Left ventricle myocardium superior (tissue), 1 donor: ENCODE data around the gene TFPI. TPM values are rescaled to one million over a fixed set of nuclear protein-coding genes. Genes with fewer than 3 reads are reported as not detected.

Source experiments
- ATAC-seq: fragments of 200-7000 bp; cut with Tn5 transposase; one replicate; pipeline ENCODE4 v1.9.1; 2020; ENCODE audit warnings: mild to moderate bottlenecking, moderate library complexity
- DNase-seq: peaks from one replicate; pipeline ENCODE4 v3.0.0-alpha.2; 2020
- intact Hi-C: fragments of 100-400 bp; cut with micrococcal nuclease; formaldehyde crosslinking; loops from one replicate; pipeline ENCODE4 v1.11.0; 2022
- total RNA-seq: library from RNA; stranded (reverse); fragmentation: NEBNext Ultra II Directional; extraction: Animal tissue kit (Norgen Biotek cat#: 25700); gene quantifications from one replicate; pipeline ENCODE4 v1.2.1, GENCODE V29; 2021
- donor health status: DM: no; HTN: yes; CAD: no; lungs with severe emphysema.

Gene TFPI
- total RNA-seq, 1 donor from 2014 or later: 24.2 TPM

DNA sequence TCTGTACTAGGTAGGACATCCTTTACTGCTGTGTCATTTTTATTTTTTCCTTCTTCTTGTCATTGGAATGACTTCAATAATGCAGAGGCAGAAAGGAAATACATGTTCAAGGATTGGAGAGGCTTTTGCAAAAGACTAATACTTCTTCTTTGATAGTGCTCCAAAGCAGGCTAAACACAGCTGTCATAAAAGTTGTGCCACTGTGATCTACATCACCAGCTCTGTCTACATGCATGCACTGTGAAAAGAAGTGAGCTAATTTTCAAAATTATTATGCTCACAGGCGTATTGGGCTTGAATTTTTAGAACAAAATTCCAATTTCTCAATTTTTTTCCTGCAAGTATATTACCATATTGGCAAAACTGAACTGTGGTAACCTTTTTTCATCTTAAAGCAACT, 68.7 kb downstream of the TFPI start:
- ATAC-seq: no peak
- intact Hi-C loops: no loop called here

DNA sequence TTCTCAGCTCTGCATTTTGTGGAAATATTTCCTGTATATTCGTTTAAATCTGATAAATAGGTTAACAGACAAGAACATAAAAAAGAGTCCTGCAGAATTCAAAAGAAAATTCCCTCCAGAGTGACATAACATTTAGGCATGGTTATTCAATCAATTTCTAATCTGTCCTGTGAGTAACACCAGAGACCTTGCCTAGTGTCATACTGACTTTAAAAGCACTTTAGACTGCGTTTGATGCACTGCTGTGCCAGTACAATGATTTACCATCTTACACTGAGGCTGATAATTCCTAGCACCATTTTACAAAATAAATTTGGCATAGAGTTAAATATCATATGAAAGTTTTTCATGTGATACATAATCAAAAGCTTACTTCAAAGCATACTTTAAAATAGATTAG, 70.7 kb downstream of the TFPI start:
- intact Hi-C loops: no loop called here
- ATAC-seq: no peak
- no peak for DNase-seq

More for the DNA sequence above, 68.7 kb downstream of the TFPI start:
- DNase-seq: no peak

DNA sequence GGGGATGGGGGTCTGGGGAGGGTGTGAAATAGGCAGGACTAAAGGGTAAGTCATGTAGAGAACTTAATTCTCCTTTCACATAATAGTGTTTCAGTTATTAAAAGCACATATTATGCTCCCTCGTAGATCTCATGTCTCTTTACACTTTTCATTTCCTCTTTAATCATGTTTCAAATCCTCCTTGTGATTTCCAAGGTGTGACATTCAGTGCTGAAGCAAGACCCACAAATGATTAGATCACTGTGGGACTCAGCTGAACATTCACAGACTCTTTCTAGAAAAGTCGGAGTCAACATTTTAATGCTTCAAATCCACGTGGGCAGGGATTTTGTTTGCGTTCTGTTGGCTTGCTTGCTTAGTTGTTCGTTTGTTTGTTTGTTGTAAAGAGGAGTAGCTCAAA, 71.4 kb downstream of the TFPI start:
- ATAC-seq (no peak), DNase-seq (no peak)
- intact Hi-C loops: no loop called here

DNA sequence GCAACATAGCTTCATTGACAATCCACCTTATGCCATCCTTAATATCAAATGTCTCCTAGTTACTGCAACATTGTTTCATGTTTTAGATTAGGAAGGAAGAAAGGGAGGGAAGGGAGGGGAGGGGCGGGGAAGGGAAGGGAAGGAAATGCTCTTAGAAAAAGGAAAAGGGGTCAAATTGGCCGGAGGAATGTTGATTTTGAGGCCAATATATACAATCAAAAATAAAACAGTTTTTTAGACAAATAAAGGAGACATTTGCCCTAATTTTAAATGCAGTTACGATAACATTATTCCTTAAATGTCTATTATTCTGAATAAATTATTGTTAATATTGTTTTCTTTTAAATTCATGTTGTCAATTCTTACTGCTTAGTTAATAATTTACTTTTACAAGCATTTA, 72.7 kb downstream of the TFPI start:
- DNase-seq: no peak
- intact Hi-C loops: no loop called here
- ATAC-seq: no peak

DNA sequence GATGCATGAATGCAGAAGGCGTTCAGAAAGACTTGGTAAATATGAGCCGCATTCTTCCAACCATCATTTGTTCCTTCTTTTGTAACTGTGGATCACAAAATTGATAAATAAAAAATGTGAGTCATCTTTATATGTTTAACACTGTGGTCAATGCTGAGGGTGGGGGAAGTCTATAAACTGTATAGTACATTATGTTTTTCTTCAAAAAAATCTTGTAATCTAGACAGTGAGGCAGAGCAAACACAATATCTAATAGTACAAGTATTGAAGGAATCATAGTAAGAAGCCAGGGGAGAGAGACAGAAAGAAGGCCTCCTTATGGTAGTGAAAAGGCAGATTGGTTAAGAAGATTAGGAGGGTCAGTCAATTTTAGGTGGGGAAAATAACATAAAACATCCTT, 75.5 kb downstream of the TFPI start:
- ATAC-seq (no peak), DNase-seq (no peak)
- intact Hi-C loops: no loop called here

DNA sequence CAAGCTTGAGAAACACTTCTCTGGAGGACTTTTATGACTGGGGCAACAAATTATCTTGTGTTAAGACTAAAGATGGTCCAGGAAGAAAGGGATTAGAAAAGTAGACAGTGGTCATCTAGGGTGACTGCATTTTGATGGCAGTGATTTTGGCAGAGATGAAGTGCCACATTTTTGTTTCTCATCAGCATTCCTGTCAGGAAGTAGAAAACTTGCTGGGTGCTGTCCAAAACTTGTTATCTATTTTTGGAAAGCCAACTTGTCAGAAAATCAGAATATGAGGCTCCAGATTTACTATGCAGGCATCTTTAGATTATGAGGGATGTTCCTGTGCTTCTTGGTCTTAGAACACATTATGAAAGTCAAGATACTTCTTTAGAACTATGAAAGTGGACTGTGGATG, 77.2 kb downstream of the TFPI start:
- intact Hi-C loops: no loop called here
- DNase-seq: no peak
- no peak for ATAC-seq

DNA sequence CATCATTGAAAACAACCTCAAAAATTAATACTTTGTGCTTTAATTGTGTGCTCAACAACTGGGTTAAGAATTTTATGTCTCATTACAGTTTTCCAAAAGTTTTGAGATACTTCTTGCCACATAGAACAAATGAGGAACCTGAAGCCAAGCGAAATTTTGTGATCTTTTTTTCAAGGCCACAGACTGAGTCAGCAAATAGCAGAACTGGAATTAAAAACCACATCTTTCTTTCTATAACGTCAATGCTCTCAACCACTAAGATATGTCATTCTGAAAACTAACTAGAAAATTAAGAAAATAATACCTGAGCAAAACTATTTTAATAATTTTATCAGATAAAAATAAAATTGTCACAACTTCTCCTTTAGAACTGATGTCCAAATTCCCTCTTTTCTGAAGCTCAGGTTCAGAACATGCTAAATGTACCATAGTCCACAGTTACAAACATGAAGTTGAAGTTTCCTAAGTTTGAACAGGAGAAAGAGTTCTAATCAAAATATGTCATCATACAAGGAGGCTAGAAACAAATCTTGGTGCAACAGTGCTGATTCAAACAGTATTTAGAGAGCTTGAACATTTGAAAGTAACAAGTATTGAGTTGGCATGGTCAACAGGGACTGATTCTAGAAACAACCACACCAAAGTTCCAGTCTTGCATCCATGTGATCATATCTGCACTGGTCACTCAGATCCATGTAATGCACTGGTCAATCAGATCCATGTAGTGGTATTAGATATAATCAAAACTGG, 78.6 kb downstream of the TFPI start:
- no peak for DNase-seq
- ATAC-seq: no peak
- intact Hi-C loops: no loop called here

DNA sequence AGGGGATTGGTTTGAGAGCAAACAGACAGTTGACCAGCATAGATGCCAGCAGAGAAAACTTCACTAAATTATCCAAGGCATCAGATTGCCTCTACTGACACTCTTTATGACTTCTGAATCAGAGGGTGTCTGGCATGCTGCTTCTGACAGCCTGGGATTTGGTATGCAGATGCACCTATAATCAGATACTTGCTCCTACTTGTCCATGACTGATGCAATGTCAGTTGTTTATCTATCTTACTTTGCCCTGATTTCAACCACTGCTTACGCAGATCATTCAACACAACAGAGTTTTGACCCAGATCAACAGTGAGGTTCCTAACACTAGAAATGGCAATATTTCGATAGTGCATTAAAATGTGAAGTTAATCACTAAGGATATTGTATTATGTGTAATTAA, 83.5 kb downstream of the TFPI start:
- DNase-seq: no peak
- intact Hi-C loops: no loop called here
- no peak for ATAC-seq

DNA sequence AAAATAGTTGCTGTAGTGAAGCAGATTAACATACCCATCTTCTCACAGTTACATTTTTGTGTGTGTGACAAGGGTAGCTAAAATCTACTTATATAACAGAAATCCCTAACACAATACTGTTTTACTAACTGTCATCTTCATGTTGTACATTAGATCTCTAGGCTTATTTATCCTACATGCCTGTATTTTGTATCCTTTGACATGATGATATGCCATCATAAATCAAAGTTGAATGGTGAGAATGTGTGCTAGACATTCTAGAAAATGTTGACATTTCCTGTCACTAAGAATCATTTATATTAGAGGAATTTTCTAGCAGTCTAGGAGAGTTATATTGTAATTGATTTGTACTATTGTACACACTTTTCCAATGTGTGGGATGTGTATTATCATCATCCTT, 84.7 kb downstream of the TFPI start:
- ATAC-seq (no peak), DNase-seq (no peak)
- intact Hi-C loops: no loop called here

DNA sequence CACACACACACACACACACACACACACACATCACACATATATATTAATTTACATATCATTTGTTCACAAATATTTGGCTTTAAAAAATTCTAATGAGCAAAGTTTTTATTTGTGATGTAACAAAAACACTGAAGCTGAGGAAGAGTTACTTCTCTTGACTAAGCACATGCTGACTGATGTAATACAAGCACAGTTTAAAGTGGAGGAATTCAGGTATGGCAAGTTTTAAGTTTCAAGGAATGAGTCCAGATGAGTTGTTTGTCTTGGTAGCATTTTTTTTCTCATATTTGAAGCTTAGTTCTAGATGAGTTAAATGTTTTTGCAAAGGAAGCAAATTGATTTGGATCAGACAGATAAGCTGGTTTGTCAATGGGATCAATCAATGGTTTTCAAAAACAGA, 86.0 kb downstream of the TFPI start:
- intact Hi-C loops: no loop called here
- DNase-seq (no peak), ATAC-seq (no peak)

DNA sequence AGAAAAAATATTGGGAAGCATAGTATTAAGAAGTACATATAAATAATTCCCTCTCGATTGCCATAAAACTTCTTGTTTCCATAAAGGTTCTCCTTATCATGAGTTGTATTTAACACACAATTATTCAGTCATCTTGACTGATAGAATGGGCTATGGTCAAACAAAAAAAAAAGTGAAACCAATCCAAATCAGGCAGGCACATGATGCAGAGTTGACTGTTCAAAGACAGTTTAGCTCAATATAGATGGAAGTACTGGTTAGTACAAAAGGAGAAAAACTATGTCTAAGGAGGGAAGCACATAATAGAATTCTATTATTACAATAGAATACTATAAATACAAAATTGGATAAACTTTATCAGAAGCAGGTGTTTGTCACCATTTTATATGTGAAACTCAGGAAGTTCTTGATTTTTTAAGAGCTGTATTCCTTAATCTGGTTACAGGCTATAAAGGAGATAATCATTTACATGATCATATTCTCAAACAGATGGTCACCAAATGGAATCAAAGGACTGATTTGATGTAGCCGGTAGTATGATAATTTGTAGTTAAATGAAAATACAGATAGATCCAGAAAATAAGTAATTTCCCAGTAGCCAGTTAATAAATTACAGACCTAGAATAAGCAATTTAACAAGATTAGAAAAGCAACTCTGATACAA, 88.0 kb downstream of the TFPI start:
- ATAC-seq: no peak
- intact Hi-C loops: no loop called here

DNA sequence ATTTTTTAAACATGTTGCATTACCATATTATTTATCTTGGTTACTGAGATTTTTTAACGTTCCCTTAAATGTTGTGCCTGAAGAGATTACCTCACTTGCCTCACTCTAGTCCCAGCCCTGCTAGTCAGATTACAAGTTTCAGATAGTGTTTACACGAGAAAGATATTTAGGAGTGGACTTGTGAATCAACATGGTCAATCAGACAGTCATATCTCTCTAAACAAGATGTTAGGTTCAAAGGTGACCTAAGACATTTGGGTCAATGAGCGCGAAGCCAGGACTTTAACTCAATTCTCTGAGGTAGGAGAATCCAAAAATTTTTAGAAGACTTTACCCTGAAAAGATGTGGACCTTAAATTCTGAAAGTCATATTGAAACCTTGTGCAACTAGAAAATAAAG, 91.4 kb downstream of the TFPI start:
- ATAC-seq: no peak
- no peak for DNase-seq
- intact Hi-C loops: no loop called here

More for the DNA sequence above, 88.0 kb downstream of the TFPI start:
- DNase-seq: no peak

DNA sequence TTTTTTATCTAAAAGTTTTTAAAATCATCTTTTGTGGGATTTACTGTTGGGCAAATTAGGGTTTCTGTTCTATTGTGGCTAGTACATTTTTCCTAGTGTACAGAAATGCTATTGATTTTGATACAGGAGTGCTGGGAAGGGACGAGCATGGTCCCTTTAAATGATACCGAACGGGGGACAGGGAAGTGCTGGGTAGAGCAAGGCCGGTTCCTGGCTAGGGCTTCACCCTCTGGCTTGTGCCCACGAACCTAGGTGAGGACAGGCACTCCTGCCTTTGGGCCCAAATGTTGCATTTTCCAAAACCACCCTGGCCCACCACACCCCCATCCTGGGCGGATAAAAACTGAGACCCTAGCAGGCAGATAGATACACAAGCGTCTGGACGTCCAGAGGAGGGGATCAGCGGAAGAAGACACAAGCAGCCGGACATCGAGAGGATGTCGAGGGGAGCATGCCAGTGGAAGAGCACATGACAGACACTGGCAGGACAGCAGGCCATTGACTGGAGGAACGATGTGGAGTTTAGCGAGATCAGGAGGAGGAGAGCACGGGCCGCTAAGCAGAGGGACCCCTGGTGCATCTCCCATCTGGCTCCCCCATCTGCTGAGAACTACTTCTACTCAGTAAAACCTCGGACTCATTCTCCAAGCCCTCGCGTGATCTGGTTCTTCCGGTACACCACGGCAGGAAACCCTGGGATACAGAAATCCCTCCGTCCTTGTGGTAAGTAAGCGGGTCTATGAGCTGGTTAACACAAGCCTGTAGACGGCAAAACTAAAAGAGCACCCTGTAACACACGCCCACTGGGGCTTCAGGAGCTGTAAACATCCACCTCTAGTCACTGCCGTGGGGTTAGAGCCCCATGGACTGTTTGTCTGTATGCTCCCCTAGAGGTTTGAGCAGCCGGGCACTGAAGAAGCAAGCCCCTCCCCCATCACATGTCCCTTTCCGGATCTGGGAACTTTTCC, 92.7 kb downstream of the TFPI start:
- DNase-seq (peak; percentile 26), ATAC-seq (peak; percentile 67)
- intact Hi-C loops: no loop called here

DNA sequence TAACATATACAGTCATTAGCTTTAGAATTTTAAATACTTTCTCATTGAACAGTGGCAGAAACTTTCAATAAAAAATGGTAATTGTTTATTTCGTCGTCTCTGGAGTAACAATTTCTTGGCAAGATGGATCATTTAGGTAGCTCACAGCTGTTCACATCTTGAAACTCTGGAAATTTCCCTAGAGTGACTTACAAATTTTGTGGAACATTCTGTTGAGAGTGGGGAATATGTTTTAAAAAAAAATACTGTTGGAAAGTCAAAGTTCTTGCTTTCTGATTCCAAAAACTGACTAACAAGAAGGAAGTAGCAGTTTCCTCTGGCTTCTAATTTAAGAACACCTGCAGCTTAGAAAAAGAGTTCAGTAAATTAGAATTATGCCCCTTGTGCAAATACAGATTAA, 95.0 kb downstream of the TFPI start:
- DNase-seq (no peak), ATAC-seq (peak; percentile 73)
- intact Hi-C loops: no loop called here

DNA sequence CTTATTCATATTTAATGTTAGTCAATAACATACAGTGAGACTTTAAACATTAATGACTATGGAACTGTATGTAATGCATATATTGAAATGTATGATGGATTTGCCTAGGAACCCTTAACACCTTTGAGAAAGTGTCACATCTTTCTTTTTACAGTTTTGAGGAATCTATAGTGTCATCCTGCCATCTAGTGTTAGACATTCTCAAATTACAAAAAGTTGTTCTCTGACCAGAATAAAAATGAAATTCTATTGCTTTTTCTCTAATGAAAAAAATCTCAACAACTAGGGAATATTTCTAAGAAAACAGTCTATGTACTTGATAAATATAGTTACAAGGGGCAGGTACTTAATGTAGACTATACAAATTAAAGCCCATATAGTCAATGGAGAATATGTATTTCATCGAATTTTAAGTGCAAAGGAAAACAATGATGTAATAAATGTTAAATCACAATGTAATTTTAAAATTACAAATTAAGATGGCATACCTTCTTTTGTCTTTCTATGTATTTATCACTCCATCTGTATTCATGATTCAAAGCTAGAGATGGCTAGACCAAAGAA, 101.1 kb downstream of the TFPI start:
- no peak for DNase-seq
- no peak for ATAC-seq
- intact Hi-C loops: loop anchor here (2.0 kb wide), 1 partner anchor 590 kb away; no protein-coding TSS in a partner anchor

DNA sequence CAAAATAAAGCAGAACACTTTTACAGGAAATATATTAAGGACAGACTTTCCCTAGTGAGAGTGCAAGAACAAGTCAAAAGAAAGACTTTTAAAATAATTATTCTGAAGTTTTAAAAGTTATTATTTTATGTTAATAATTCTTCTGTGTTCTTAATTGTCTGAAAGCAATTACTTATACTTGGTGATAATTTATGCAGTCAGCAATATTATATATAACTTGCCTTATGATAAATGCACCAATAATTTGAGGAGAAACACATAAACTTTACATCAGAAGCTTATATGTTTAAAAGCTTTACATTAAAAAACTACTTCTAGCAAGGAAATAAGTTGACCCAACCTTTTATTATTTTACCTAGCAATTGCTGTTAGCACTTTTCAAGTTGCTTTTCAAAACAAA, 102.7 kb downstream of the TFPI start:
- DNase-seq (no peak), ATAC-seq (no peak)
- intact Hi-C loops: no loop called here

DNA sequence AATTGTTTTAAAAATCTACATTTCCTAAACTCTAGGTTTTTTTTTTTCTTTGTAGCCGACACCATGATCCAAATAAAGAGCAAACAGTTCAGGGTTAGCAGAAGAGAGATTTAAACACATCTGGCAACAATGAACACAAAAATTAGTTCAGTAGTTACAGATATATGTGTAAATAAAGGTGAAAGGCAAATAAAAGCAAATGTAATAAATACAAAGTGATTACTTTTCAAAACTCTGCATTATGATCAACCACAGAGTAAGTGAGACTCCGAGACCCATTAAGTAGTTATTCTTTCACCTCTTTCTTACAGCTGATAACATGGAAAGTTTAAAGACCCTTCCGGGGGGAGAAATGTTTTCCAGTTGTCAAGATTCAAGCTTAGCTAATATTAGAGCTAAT, 106.9 kb downstream of the TFPI start:
- ATAC-seq (peak; percentile 18), DNase-seq (no peak)
- intact Hi-C loops: loop anchor here (10.0 kb wide), 1 partner anchor 143 kb away; no protein-coding TSS in a partner anchor

DNA sequence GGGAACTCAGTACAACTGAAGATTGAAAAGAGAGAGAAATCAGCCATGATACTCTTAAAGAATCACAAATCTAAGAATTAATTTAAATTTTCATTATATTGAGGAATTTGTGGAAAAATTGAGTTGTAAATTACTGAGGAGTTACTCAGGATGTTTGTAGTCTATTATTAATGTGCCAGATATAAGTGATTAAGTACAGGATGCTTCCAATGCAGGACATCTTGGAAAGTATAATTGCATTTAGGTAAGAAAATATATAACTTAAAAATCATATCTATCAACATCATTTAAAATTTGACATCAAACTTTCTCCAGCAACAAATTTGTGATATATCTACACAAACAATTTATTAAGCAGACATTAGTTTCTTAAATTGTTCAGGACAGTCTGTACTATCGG, 107.5 kb downstream of the TFPI start:
- ATAC-seq: no peak
- no peak for DNase-seq
- intact Hi-C loops: loop anchor here (10.0 kb wide), 1 partner anchor 142 kb away; no protein-coding TSS in a partner anchor

DNA sequence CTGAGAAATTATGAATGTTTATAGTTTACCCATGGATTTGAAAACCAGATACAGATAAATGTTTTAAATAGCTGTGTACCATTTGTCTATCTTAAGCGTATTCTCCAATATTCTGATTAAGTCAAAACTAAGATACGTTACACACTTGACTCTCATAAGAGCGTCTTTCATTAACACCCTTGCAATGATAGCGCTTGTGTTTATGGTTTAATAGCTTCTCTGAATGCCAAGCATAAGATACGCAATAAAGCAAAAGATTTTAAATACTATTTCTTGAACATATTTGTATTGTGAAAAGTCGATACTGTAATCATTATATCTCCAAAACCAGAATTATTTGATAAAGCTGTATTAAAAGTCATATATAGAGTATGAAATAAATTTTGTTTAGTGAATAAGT, 109.2 kb downstream of the TFPI start:
- ATAC-seq: no peak
- intact Hi-C loops: loop anchor here (10.0 kb wide), 1 partner anchor 140 kb away; no protein-coding TSS in a partner anchor

More for the DNA sequence above, 109.2 kb downstream of the TFPI start:
- no peak for DNase-seq
